T-helper 1 cell treated with Interleukin-12 subunit alpha and Interleukin-12 subunit beta and Interleukin-4 antibody, amounts not matched to agents 30 μg/mL and 1 μg/mL, for 36 hours (primary cell): ENCODE data around the gene OPRM1.
"Not testable (repeated sequence)": the region's sequence is repeated elsewhere in the genome, so short reads cannot be mapped to it uniquely, and the experiment has no call there.

Source experiments
- H3K27ac Mint-ChIP-seq: one replicate; pipeline ENCODE4 v1.8.0; 2021; ENCODE audit warnings: mild to moderate bottlenecking, mixed read lengths
- H3K27me3 Mint-ChIP-seq: one replicate; pipeline ENCODE4 v1.8.0; 2021; ENCODE audit warnings: low read depth, mixed read lengths
- H3K36me3 Mint-ChIP-seq: one replicate; pipeline ENCODE4 v1.8.0; 2021; ENCODE audit warnings: low read depth, mixed read lengths
- H3K4me1 Mint-ChIP-seq: one replicate; pipeline ENCODE4 v1.8.0; 2021; ENCODE audit warnings: low read depth, mixed read lengths
- H3K4me3 Mint-ChIP-seq: one replicate; pipeline ENCODE4 v1.8.0; 2021; ENCODE audit warnings: mild to moderate bottlenecking, moderate library complexity, mixed read lengths
- H3K9me3 Mint-ChIP-seq: one replicate; pipeline ENCODE4 v1.8.0; 2021; ENCODE audit warnings: mixed read lengths

Gene OPRM1

GRCh38 chr6:154154389-154154967, 115.4 kb downstream of the OPRM1 start:
- H3K4me1 Mint-ChIP-seq = peaks cover 26% of the 10 kb centered on the region
- peaks cover 4% of the 10 kb centered on the region for H3K27me3 Mint-ChIP-seq
- no peak overlapping the region for H3K4me3 Mint-ChIP-seq
- peaks cover 2% of the 10 kb centered on the region for H3K36me3 Mint-ChIP-seq
- H3K27ac Mint-ChIP-seq = no peak overlapping the region
- H3K9me3 Mint-ChIP-seq = no peaks in the 10 kb centered on the region

GRCh38 chr6:154156135-154156896, 117.3 kb downstream of the OPRM1 start:
- Mint-ChIP-seq H3K36me3 (peaks cover 2% of the 10 kb centered on the region), H3K4me3 (peak overlapping the region; percentile 57), H3K27me3 (no peaks in the 10 kb centered on the region), H3K4me1 (peaks cover 29% of the 10 kb centered on the region), H3K9me3 (no peaks in the 10 kb centered on the region), H3K27ac (peak overlapping the region; percentile 81)

GRCh38 chr6:154157082-154157481, 118.0 kb downstream of the OPRM1 start:
- peak overlapping the region; percentile 73 for H3K4me3 Mint-ChIP-seq
- H3K9me3 Mint-ChIP-seq = no peaks in the 10 kb centered on the region
- peaks cover 2% of the 10 kb centered on the region for H3K36me3 Mint-ChIP-seq
- H3K4me1 Mint-ChIP-seq = peaks cover 29% of the 10 kb centered on the region
- peak overlapping the region; percentile 81 for H3K27ac Mint-ChIP-seq
- H3K27me3 Mint-ChIP-seq = no peaks in the 10 kb centered on the region

GRCh38 chr6:154157706-154158105, 118.7 kb downstream of the OPRM1 start:
- Mint-ChIP-seq H3K4me1 (peaks cover 29% of the 10 kb centered on the region), H3K36me3 (peaks cover 2% of the 10 kb centered on the region), H3K27ac (peak overlapping the region; percentile 81), H3K4me3 (peak overlapping the region; percentile 73), H3K27me3 (no peaks in the 10 kb centered on the region), H3K9me3 (no peaks in the 10 kb centered on the region)

GRCh38 chr6:154159126-154159525, 120.1 kb downstream of the OPRM1 start:
- H3K9me3 Mint-ChIP-seq = no peaks in the 10 kb centered on the region
- no peak overlapping the region for H3K27ac Mint-ChIP-seq
- H3K4me1 Mint-ChIP-seq = peaks cover 29% of the 10 kb centered on the region
- H3K4me3 Mint-ChIP-seq = no peak overlapping the region
- peaks cover 2% of the 10 kb centered on the region for H3K36me3 Mint-ChIP-seq
- H3K27me3 Mint-ChIP-seq = no peaks in the 10 kb centered on the region

GRCh38 chr6:154161689-154162088, 122.6 kb downstream of the OPRM1 start:
- Mint-ChIP-seq H3K4me1 (peaks cover 17% of the 10 kb centered on the region), H3K27me3 (no peaks in the 10 kb centered on the region), H3K9me3 (peaks cover 4% of the 10 kb centered on the region), H3K27ac (no peak overlapping the region), H3K36me3 (peaks cover 7% of the 10 kb centered on the region), H3K4me3 (no peak overlapping the region)

GRCh38 chr6:154164397-154164796, 125.4 kb downstream of the OPRM1 start:
- Mint-ChIP-seq H3K4me1 (peaks cover 8% of the 10 kb centered on the region), H3K4me3 (no peak overlapping the region), H3K36me3 (peaks cover 9% of the 10 kb centered on the region), H3K9me3 (peaks cover 4% of the 10 kb centered on the region), H3K27ac (no peak overlapping the region), H3K27me3 (no peaks in the 10 kb centered on the region)

- H3K27me3 Mint-ChIP-seq = no peaks in the 10 kb centered on the region
- H3K9me3 Mint-ChIP-seq = peaks cover 4% of the 10 kb centered on the region
- H3K36me3 Mint-ChIP-seq = peaks cover 9% of the 10 kb centered on the region
- H3K4me3 Mint-ChIP-seq = no peak overlapping the region
- H3K4me1 Mint-ChIP-seq = peaks cover 11% of the 10 kb centered on the region
- H3K27ac Mint-ChIP-seq = no peak overlapping the region
Measured at GRCh38 chr6:154165478-154165877, 126.4 kb downstream of the OPRM1 start.

- no peak overlapping the region for H3K27ac Mint-ChIP-seq
- H3K4me1 Mint-ChIP-seq = peaks cover 9% of the 10 kb centered on the region
- peaks cover 4% of the 10 kb centered on the region for H3K9me3 Mint-ChIP-seq
- no peaks in the 10 kb centered on the region for H3K27me3 Mint-ChIP-seq
- peaks cover 9% of the 10 kb centered on the region for H3K36me3 Mint-ChIP-seq
- H3K4me3 Mint-ChIP-seq = no peak overlapping the region
Measured at GRCh38 chr6:154166140-154166539, 127.1 kb downstream of the OPRM1 start.

- H3K9me3 Mint-ChIP-seq = peaks cover 4% of the 10 kb centered on the region
- peaks cover 9% of the 10 kb centered on the region for H3K36me3 Mint-ChIP-seq
- no peak overlapping the region for H3K27ac Mint-ChIP-seq
- H3K4me3 Mint-ChIP-seq = no peak overlapping the region
- no peaks in the 10 kb centered on the region for H3K27me3 Mint-ChIP-seq
- peaks cover 9% of the 10 kb centered on the region for H3K4me1 Mint-ChIP-seq
Measured at GRCh38 chr6:154167126-154167525, 128.1 kb downstream of the OPRM1 start.

- H3K4me3 Mint-ChIP-seq = no peak overlapping the region
- peaks cover 9% of the 10 kb centered on the region for H3K4me1 Mint-ChIP-seq
- H3K9me3 Mint-ChIP-seq = peaks cover 9% of the 10 kb centered on the region
- no peak overlapping the region for H3K27ac Mint-ChIP-seq
- H3K27me3 Mint-ChIP-seq = no peaks in the 10 kb centered on the region
- H3K36me3 Mint-ChIP-seq = peaks cover 16% of the 10 kb centered on the region
Measured at GRCh38 chr6:154169193-154169847, 130.3 kb downstream of the OPRM1 start.

GRCh38 chr6:154170106-154170505, 131.1 kb downstream of the OPRM1 start:
- Mint-ChIP-seq H3K27ac (no peak overlapping the region), H3K27me3 (peaks cover 6% of the 10 kb centered on the region), H3K9me3 (peaks cover 14% of the 10 kb centered on the region), H3K4me3 (no peak overlapping the region), H3K36me3 (peaks cover 21% of the 10 kb centered on the region), H3K4me1 (peaks cover 9% of the 10 kb centered on the region)

- not testable (repeated sequence) for H3K4me3 Mint-ChIP-seq, H3K4me1 Mint-ChIP-seq, H3K27ac Mint-ChIP-seq, H3K27me3 Mint-ChIP-seq
- H3K9me3 Mint-ChIP-seq = peaks cover 26% of the 10 kb centered on the region
- H3K36me3 Mint-ChIP-seq = peaks cover 21% of the 10 kb centered on the region
Measured at GRCh38 chr6:154172393-154172792, 133.4 kb downstream of the OPRM1 start.

GRCh38 chr6:154179434-154179833, 140.4 kb downstream of the OPRM1 start:
- Mint-ChIP-seq H3K36me3 (peaks cover 11% of the 10 kb centered on the region), H3K4me1 (no peaks in the 10 kb centered on the region), H3K4me3 (no peak overlapping the region), H3K9me3 (peaks cover 26% of the 10 kb centered on the region), H3K27me3 (peaks cover 6% of the 10 kb centered on the region), H3K27ac (no peak overlapping the region)

GRCh38 chr6:154187203-154187602, 148.2 kb downstream of the OPRM1 start:
- Mint-ChIP-seq H3K27ac (no peak overlapping the region), H3K4me3 (no peak overlapping the region), H3K9me3 (peaks cover 8% of the 10 kb centered on the region), H3K36me3 (peaks cover 10% of the 10 kb centered on the region), H3K4me1 (peaks cover 5% of the 10 kb centered on the region), H3K27me3 (no peaks in the 10 kb centered on the region)
